IPS-NIHi7 (cell line): ENCODE measurements around the gene ARSI.

Experiments
- DNase-seq: peaks from one replicate; pipeline ENCODE4 v3.0.0; 2012; ENCODE audit warnings: mixed read lengths; ENCODE audit errors: extremely low spot score

The ARSI gene

DNA sequence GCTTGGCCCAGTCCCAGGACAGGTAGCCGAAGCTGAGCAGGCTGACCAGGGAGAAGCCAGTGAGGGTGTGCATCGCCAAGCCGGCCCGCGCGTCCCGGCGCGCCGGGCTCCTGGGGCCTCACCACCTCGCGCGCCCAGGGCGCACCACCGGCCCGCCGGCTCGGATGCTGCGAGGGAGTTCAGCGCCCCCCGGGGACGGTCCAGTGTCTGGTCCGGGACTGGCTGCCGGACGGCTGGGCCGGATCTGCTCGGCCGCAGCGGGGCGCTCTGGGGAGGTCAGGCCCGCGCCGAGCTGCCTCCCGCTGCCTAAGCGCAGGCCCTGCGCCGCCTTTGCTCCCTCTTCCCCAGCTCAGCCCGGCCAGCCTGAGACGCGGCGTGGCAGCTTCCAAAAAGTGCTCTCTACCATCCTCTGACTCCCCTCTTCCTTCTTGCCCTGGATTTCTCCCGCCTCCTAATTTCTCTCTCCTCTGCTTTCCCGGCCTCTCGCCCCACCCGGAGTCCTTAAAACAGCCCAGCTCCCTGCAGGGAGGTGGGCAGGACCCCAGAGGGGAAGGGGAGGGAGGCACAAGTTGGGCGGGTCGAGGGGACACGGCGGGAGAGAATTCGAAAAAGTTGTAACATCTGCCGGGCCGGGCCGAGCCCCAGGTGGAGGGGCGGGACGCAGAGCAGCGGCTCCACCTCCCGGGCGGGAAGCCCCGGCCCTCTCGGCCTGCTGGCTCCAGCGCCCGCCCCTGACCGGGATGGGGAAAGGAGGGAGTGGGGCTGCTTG, at the start of gene ARSI:
ARSI (minus strand) TSS at position 605 of the 769 bp plus-strand sequence; CDS start at position 73, 532 bp downstream.
- peak; percentile 96 for DNase-seq

DNA sequence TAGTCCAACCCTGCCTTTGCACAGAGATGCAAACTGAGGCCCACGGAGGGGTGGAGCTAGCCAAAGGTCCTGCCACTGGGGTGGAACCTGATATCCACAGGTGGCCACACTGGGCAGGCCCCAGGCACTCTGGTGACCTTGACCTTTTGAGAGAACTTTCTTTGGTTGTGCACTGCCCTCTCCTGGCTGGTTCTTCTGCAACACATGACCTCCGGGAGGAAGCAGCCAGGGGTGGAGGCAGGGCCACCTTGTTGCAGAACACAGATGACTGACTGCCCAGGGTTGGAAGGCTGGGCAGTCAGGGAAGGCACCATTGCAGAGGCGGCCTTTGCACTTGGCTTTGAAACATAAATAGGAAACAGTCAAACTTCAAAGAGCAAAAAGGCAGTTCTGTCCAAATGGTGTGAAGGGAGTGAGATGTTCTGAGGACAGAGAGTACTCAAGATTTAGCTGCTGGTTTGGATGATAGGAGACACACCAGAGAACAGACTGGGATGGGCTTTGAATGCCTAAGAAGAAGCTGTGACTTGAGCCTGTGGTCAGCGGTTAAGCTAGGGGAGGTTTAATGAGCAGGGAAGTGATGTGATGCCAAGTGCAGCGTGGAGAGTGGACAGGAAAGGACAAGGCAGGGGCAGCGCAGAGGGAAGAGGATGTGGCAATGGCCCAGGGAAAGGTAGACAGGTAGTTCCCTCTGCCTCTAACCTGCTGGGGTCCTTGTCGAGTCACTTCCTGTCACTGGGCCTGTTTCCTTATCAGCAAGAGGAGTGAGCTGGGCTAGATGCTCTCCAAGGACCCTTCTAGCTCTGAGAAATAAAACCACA, 48.0 kb upstream of the ARSI start:
- peak; percentile 93 for DNase-seq

DNA sequence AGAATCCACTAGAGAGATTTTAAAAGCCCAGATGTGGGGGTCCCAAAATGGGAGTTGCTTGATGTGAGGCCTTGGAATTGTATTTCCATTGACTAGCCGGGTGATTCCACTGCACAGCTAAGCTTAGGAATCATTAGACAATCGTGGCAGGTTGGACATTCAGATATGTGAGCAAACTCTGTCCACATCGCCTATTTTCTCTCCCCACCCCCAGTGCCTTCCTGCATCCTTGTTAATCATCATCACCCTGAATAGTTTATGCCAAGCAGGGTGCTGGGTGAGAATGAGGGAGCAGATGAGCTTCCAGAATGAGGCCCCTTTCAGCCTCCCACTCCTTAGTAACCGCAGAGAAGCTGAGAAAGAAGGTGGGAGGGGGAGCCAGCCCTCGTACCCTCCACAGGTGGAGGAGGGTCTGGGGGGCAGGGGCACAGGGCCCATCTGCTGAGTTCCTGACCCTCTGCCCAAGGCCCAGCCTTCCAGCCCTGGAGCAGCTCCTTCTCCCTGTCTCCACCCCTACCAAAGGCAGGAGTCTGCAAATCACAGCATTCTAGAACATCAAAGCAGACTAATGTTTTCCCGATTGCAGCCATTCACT, 47.1 kb upstream of the ARSI start:
- no peak for DNase-seq

DNA sequence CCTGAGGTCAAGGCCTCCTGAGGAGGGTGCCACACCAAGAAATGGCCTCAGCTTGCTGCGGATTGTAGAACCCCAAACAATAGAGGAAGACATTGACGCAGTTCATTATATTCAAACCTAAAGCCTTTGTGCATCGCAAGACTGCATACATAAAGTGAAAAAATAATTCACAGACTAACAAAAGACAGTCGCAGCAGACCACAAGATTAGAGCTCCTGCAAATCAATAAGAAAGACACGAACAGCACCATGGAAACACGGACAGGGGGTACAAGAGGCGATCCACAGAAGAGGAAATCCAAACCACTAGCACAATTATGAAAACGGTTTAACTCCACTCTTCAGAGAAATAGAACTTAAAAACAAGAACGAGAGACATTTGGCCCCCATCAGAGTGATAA, 44.7 kb upstream of the ARSI start:
- DNase-seq = no peak

DNA sequence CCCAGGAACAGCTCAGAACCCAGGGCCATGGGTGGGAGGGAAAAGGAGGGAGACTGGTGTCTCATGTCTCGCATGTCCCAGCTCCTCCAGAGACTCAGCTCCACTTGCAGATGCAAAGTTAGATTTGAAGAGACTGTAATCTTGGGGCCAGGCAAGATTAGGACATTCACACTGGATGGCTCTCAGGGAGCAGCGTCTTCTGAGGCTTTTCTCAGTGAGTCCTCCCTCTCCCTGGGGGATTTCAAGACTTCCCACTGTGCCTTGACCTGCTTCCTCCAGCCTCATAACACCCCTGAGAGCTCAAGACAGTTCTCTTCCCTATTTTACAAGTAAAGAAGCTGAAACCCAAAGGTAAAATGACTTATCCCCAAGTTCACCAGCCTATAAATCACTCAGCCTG, 44.3 kb upstream of the ARSI start:
- no peak for DNase-seq

DNA sequence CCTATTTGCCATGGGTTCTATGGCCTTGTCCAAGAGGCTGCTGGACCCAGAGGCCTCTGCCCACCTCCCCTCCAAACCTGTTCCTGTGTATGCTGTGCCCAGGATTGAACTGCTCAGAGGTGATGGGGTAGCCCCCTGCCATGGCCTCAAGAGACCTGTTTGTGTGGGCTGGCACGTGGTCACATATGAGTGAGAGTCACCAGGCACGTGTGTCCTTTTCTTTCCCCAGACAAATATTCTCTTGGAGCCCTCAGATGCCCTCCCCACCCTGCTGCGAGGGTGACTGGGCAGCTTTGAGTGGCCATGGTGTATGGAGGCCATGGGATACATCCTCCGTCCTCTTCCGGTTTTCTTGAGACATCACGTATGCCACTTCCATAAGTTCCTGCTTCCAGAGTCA, 43.9 kb upstream of the ARSI start:
- DNase-seq = no peak

DNA sequence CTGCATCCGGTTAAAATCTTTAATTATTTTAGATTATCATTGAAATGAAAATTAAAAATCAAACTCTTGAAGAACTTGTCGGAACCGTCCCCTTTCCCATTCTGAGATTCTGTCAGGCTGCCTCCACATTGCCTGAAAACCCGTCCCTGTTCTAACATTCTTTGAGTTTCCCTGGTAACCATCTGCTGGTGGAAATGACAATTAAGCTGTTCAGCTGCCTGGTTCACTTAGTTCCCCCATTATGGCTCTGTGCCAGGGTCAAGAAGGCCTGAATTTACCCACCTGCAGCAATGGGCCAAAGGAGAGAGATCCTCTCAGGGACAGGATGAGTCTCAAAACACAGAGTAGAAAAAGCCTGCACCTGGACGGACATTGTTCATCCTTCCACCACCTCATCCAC, 43.0 kb upstream of the ARSI start:
- DNase-seq = no peak

DNA sequence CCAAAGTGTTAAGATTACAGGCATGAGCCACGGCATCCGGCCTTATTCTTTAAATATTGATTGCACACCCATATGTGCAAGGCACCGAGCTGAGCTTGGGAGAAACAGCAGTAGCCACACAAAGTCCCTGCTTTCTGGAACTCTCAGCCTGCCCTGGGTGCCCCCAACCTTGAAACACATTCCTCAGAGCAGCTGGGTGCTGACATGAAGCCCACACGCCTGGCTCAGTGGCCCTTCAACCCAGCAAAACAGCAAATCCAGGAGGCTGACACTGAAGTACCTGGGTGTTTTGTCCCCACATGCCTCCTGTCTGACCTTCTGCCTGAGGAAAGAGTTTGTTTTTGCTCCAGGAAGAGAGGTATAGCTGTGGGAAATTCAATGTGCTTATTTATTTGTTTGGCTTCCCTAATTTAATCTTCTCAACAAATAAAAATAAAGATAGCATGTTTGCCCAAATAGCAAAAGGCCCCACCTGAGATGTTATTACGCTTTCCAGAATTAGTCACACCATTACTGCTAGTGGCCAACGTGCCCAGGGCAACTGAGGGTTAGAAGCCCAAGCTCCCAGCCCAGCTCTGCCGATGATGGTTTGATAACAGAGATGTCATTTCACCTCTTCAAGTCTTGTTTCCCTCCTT, 41.4 kb upstream of the ARSI start:
- no peak for DNase-seq

DNA sequence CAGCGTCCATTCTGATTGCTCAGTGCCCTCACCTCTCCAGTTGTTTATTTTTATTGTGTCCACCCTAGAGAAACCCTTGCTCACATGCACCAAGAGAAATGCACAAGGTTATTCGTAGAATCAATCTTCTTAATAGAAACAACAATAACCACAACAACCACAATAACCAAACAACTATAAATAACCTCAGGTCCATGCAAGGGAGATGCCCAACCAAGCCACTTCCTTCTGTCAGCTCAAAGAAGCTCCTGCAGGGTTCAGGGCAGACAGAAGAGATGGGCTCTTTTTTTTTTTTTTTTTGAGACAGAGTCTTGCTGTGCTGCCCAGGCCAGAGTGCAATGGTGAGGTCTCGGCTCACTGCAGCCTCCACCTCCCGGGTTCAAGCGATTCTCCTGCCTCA, 39.9 kb upstream of the ARSI start:
- DNase-seq = no peak

DNA sequence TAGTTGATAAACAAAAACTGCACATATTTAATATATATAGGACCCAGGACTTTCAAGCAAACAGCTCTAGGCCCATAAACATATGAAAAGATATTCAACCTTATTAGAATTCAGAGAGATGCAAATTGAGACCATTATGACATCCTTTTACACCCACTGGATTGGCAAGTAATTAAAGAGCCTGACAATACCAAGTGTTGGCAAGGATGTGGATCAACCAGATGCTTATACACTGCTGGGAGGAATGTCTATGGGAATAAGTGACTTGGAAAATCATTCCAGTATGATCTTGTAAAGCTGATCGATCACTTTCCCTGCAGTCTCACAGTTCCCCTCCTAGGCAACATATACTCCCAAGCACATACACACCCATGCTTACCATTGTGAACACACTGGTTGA, 39.3 kb upstream of the ARSI start:
- DNase-seq = no peak

DNA sequence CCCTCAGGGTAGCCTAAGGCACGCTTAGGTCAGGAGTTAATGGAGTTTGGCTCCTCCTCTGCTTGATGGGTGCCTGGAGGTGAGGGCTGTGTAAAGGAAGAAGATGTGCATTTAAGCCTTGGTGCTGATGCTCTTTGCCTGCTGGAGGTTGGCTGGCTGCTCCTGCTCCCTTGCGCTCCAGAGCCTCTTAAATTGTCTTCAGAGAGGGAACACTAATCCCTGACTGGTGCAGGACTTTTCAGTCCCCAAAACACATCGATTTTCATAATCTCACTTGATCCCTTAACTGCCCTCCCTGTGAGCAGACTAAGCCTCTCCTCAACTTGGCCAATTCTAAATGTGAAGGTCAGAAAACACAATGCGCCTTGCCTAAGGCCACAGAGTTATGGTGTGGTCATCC, 38.6 kb upstream of the ARSI start:
- no peak for DNase-seq

DNA sequence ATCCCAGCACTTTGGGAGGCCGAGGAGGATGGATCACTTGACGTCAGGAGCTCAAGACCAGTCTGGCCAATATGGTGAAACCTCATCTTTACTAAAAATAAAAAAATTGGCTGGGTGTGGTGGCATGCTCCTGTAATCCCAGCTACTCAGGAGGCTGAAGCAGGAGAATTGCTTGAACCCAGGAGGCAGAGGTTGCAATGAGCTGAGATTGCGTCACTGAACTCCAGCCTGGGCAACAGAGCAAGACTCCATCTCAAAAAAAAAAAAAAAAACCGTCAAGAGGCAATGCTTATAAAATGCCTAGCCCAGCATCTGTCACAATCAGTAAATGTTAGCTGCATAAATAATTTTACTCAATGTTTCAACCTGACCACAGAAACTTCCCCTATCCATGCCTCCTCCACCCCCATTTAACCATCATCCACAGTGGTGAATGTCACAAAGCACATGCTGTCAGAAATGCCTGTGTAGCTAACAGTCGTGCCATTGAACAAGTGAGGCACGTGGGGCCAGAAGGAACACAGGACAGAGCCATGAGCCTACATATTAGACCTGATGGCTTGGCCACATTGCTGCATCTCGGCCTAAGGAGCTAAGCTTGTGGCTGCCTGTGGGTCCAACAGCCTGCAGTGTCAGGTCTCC, 38.0 kb upstream of the ARSI start:
- DNase-seq = no peak

DNA sequence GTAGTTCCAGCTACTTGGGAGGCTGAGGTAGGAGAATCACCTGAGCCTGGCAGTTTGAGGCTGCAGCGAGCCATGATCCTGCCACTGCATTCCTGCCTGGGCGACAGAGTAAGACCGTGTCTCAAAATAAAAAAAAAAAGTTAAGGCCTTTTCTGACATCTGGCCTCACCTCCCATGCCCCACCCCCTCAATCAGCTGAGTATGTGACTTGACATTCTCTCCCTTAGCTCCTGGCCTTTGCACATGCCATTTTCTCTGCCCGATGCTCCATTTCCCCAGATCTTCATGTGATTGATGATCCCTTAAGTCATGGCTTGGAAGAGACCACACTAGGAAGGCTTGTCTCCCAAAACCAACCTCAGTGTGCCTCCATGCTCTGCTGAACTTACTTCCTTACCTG, 37.1 kb upstream of the ARSI start:
- no peak for DNase-seq

DNA sequence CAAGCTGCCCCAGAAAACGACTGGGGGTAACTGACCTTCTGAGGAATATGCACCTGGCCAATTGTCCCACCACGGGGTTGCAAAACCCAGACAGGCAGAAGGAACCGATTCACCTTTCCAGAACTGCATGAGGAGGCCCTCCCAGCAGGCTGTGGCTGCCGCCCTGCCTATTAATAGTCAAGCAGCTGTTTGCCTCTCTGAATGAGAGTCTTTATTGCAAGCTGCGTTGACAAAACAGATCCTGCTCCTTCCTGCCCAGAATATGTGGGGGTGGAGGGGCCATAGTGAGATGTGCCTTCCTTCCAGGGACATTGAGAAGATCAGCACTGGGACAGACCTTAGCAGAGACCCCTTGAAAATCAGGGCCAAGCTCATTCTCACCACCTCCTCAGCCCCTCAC, 36.5 kb upstream of the ARSI start:
- no peak for DNase-seq

DNA sequence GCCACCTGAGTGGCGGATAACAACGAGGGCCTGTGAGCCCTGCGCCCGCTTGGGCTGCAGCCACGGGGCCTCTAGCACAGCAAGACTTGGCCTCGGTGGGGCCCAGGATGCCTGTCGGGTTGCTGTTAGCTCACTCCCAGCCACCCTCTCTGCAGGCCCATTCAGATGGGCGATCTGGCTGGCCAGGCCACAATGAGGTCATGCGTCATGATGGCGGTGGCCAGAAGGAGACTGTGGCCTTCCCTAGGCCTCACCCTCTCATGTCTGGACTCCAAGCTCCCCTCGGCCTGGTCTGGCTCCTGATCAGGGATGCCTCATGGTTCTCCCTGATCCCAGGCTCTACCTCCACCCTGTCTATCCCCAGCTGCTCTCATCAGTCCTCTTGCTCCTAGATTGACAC, 35.8 kb upstream of the ARSI start:
- no peak for DNase-seq

DNA sequence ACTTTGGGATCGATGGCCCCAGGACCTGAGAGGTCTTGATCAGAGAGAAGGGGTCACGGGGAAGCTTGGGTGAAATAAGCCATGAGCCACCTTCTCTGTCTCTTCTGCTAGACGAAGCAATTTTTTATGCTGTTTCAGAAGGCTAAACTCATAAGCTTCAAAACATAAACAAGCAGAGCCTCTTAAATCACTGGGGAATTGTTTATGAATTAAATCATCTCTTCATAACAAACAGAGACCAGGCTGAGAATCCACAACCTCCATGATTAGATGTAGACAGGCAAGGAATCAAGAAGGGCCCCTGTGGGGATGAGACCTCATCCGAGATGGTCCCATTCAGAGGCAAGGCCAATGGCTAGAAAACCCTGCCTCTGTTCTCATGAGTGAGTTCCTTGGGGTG, 33.1 kb upstream of the ARSI start:
- no peak for DNase-seq

DNA sequence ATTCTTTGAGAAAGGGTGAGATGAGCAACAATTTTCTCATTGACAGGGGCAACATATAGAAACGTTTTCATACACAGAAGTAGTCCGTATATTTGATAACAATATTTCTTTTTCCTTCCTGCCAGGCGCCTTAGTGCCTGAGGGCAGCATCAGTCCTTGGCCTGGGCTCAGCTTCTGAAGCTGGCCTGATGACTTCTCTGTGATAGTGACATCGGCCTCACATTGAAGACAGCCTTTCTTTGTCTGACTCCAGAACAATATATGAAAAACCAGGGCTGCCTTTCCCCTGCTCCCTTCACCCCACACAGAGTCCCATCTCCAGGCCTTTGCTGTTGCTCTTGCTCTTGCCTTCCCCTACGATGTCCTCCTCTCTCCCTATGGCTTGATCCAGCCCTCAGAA, 30.7 kb upstream of the ARSI start:
- no peak for DNase-seq

DNA sequence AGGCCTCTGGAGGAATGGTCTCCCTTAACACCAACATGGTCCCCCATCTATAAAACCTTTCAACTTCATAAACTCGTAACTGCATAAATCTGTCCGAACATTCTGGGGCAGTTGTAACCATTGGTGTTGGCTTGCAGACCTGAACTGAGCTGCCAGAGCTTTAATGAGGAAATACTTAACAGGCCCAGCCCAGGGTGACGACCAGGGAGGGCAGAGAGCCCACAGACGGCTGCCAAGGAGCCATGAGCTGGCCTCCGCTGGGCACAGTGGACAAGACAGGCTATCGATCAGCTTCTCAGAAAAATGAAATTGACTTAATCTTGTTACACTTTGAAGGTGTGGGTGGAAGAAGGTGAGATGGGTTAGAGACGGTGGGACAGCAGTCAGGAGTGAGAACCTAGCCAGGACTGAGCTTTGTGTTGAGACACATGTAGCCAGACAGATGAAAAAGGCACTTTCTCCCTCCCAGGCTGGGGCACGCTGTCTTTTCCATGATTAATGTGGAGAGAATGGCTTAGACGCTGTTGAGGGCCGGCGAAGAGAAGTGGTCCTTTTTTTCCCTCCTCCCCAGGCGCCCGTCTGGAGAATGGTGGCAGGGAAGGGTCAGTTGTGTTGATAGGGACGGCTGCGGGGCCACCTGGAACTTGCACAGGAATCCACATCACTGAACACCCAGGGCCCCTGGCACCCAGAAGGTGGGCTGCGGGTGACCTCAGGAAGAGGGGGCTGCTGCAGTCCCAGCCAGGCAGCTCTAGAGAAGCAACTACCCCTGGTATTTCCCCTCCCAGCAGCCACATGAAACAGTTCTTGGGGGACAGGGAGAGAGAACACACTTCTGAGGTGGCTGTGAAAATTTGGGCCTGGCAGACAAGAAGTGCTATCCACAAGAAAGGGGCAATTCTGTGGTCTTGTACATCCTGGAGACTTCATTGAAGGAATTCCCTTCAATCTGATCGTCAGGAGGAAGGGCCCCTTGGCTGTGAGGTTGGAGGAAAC, 27.5 kb upstream of the ARSI start:
- DNase-seq = no peak

DNA sequence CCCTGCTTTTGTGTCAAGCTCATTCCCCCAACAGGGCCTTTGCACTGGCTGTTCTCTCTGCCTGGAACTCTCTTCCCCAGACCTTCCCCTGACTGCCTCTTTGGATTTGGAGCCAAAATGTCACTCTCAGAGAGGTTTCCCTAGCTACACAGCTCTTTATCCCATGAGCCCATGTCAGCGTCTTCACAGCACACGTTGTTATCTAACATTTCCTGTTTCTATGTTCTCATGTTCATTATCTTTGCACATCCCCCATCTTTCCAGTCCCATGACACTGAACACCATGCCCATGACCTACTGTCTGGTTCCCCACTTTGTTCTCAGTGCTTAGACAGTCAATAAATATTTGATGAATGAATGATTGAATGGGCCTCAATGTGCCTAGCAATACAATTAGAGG, 26.3 kb upstream of the ARSI start:
- DNase-seq = no peak

DNA sequence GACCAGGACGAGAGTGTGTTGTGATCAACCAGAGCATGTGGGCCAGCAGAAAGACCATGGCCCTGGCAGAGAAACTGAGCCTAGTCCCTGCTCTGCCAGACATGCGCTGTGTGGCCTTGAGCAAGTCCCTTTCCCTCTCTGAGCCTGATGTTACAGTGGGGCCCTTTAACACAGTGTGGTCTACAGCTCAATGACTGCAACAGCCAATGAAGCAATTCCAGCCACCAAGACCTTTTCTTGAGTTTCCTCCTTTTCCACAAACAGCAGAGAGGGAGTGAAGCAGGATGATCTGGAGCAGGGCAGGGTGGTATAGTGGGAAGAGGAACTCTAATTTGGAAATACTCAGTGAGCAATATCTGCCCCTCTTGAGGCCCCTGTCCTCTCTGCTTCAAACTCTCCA, 25.8 kb upstream of the ARSI start:
- DNase-seq = no peak

DNA sequence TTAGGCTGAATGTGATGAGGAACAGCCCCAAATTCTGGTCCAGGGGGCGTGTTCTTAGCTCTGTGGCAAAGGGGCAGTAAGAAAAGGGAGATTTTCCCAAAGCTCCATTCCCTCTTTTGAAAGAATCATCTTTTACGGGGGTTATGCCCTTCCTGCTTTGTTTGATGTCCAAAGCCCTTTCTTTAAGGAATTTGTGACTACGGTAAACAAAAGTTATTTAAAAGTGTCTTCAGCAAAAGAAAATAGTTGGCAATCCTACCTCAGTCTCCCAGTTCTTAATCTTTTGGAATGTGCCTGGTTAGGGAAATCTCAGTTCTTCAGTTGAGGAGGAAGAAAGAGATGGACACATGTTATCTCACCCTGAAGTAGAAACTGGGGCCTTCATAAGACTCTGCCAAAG, 24.4 kb upstream of the ARSI start:
- no peak for DNase-seq
